HepG2 (cell line): Measurements from ENCODE around the gene KDM6B. TPM values are rescaled to one million over a fixed set of nuclear protein-coding genes. Genes with fewer than 3 reads are reported as not detected.
A peak's percentile ranks its signal among the peaks of the same experiment; 100 is the strongest.

Experiments used
- ASH2L ChIP-seq: fragments of 300-600, 200-600 bp; sonication (generic); IDR thresholded peaks from 2 replicates; pipeline ENCODE4 v1.7.0; 2017; ENCODE audit warnings: low read depth, mild to moderate bottlenecking, moderate library complexity, mixed read lengths, low read length; ENCODE audit not compliant: insufficient read length
- ATF4 ChIP-seq, 2 experiments: fragments of 450-650 bp in 1 of 2; sonication (generic) in 1 of 2; formaldehyde crosslinking; IDR thresholded peaks; 2 replicates each; pipeline versions ENCODE4 v1.5.0 to v1.8.0; 2020 to 2022; ENCODE audit warnings: mild to moderate bottlenecking in 1 of 2, missing genetic modification reagents in 1 of 2
- BCL6 ChIP-seq: IDR thresholded peaks from 2 replicates; pipeline ENCODE4 v1.6.1; 2016; ENCODE audit warnings: missing genetic modification reagents, missing compliant biosample characterization
- CENPX ChIP-seq: sonication (generic); formaldehyde crosslinking; IDR thresholded peaks from 2 replicates; pipeline ENCODE4 v1.9.0; 2021; ENCODE audit warnings: mild to moderate bottlenecking, missing genetic modification reagents, moderate library complexity
- CHD2 ChIP-seq: IDR thresholded peaks from 2 replicates; pipeline ENCODE4 v1.6.1; 2011; ENCODE audit warnings: low read depth, low read length, improper control_type of control experiment
- DR1 ChIP-seq: sonication (generic); formaldehyde crosslinking; IDR thresholded peaks from 2 replicates; pipeline ENCODE4 v1.8.0; 2021; ENCODE audit warnings: mild to moderate bottlenecking, missing genetic modification reagents, inconsistent platforms
- ELK4 ChIP-seq: sonication (generic); formaldehyde crosslinking; IDR thresholded peaks from 2 replicates; pipeline ENCODE4 v1.9.0; 2021; ENCODE audit warnings: missing genetic modification reagents, borderline replicate concordance
- FOXP1 ChIP-seq, 2 experiments: fragments of 450-650 bp in 1 of 2; IDR thresholded peaks; 2 replicates each; pipeline ENCODE4 v1.6.1; 2017 to 2018; ENCODE audit warnings: antibody characterized with exemption in 1 of 2
- GATAD2A ChIP-seq: IDR thresholded peaks from 2 replicates; pipeline ENCODE4 v1.6.1; 2016
- HCFC1 ChIP-seq: fragments of 150-350 bp; IDR thresholded peaks from 2 replicates; pipeline ENCODE4 v1.6.1; 2014; ENCODE audit warnings: low read depth, low read length
- HDAC1 ChIP-seq: sonication (generic); formaldehyde crosslinking; IDR thresholded peaks from 2 replicates; pipeline ENCODE4 v1.5.1; 2020; ENCODE audit warnings: mild to moderate bottlenecking, missing genetic modification reagents
- HOXD1 ChIP-seq: sonication (generic); formaldehyde crosslinking; IDR thresholded peaks from 2 replicates; pipeline ENCODE4 v1.5.0; 2020; ENCODE audit warnings: missing genetic modification reagents
- KLF6 ChIP-seq: IDR thresholded peaks from 2 replicates; pipeline ENCODE4 v1.8.0; 2016; ENCODE audit warnings: missing biosample characterization, missing genetic modification reagents
- LRRFIP1 ChIP-seq: sonication (generic); formaldehyde crosslinking; conservative IDR thresholded peaks from 2 replicates; pipeline ENCODE4 v1.4.0; 2020; ENCODE audit warnings: missing genetic modification reagents
- MAFK ChIP-seq, 2 experiments: IDR thresholded peaks in 1 of 2; conservative IDR thresholded peaks in 1 of 2; 2 replicates each; pipeline ENCODE4 v1.6.1; 2011; ENCODE audit warnings: improper control_type of control experiment in 2 of 2, low read length in 2 of 2
- MAX ChIP-seq: IDR thresholded peaks from 2 replicates; pipeline ENCODE4 v1.6.1; 2012; ENCODE audit warnings: inconsistent platforms
- NFIB ChIP-seq: sonication (generic); formaldehyde crosslinking; IDR thresholded peaks from 2 replicates; pipeline ENCODE4 v1.9.0; 2021; ENCODE audit warnings: missing genetic modification reagents, mild to moderate bottlenecking, borderline replicate concordance
- RBFOX2 ChIP-seq: fragments of 200-400 bp; formaldehyde crosslinking; IDR thresholded peaks from 2 replicates; pipeline ENCODE4 v1.6.1; 2017; ENCODE audit warnings: low read depth, mild to moderate bottlenecking, low read length
- RCOR2 ChIP-seq: IDR thresholded peaks from 2 replicates; pipeline ENCODE4 v1.6.1; 2016; ENCODE audit warnings: missing biosample characterization, missing genetic modification reagents
- RFXANK ChIP-seq: IDR thresholded peaks from 2 replicates; pipeline ENCODE4 v1.6.1; 2016
- SCMH1 ChIP-seq: sonication (generic); formaldehyde crosslinking; IDR thresholded peaks from 2 replicates; pipeline ENCODE4 v1.9.0; 2021; ENCODE audit warnings: missing genetic modification reagents, mild to moderate bottlenecking, borderline replicate concordance
- TAF1 ChIP-seq: sonication (generic); formaldehyde crosslinking; IDR thresholded peaks from 2 replicates; pipeline ENCODE4 v1.4.0; 2020; ENCODE audit warnings: missing genetic modification reagents
- TFE3 ChIP-seq: IDR thresholded peaks from 2 replicates; pipeline ENCODE4 v1.6.1; 2016
- U2AF1 ChIP-seq: fragments of 200-400 bp; formaldehyde crosslinking; optimal IDR thresholded peaks from 2 replicates; pipeline ENCODE3; 2017; ENCODE audit warnings: mild to moderate bottlenecking, low read depth, low read length
- ZNF30 ChIP-seq: sonication (generic); formaldehyde crosslinking; IDR thresholded peaks from 2 replicates; pipeline ENCODE4 v1.5.0; 2020; ENCODE audit warnings: mild to moderate bottlenecking, missing genetic modification reagents
- polyA plus RNA-seq, 8 experiments: library from polyadenylated mRNA; depleted of rRNA in 3 of 8; stranded (reverse) in 7 of 8; unstranded in 1 of 8; fragments of >200 nt; fragmentation: Illumina TruSeq in 4 of 8; extraction: Trizol in 4 of 8; gene quantifications; 2 replicates each; pipeline versions ENCODE4 v1.2.1 to v1.2.3, GENCODE V29; 2011 to 2016; ENCODE audit warnings: low read depth in 4 of 8, missing spikeins in 1 of 8, mixed read lengths in 1 of 8; ENCODE audit not compliant: insufficient read depth in 1 of 8
- total RNA-seq, 5 experiments: library from RNA; depleted of rRNA; stranded (reverse); fragments of >200 nt; fragmentation: Illumina TruSeq; extraction: Trizol; gene quantifications; 2 replicates each; pipeline ENCODE4 v1.2.3, GENCODE V29; 2016; ENCODE audit warnings: low read depth in 1 of 5

The KDM6B gene
- total and polyA plus RNA-seq, 2 of the 13 experiments (the other 11 are each of a cell fraction or from before 2014, with no cell fraction given), result 1.3 to 2.1 TPM

- TF ChIP-seq TAF1 (CRISPR knock-in tag), result peak; percentile 59
- no peak for TF ChIP-seq ELK4 (CRISPR knock-in tag)
- TF ChIP-seq CENPX (CRISPR knock-in tag), result no peak
- TF ChIP-seq HCFC1, result peak; percentile 88
- TF ChIP-seq KLF6 (CRISPR knock-in tag), result peak; percentile 56; the same call in 1 of the 2 replicates
- TF ChIP-seq BCL6, result peak; percentile 37; the same call in 1 of the 2 replicates
- no peak; the same call in 1 of the 2 replicates for TF ChIP-seq HOXD1 (CRISPR knock-in tag)
- no peak for TF ChIP-seq ATF4 (CRISPR knock-in tag; IDR thresholded peaks at IDR 0.05)
- no peak for TF ChIP-seq ASH2L
- peak; percentile 74 for TF ChIP-seq MAX
- TF ChIP-seq MAFK (conservative IDR thresholded peaks at IDR 0.05 in 1 of 2, IDR thresholded peaks at IDR 0.05 in 1 of 2; ENCODE audit: low read length in 2 of 2), result no peak
- TF ChIP-seq LRRFIP1 (CRISPR knock-in tag), result no peak
- TF ChIP-seq RBFOX2, result peak; percentile 84
- TF ChIP-seq RFXANK (CRISPR knock-in tag), result 0 out of 2 replicates have a peak, but pooled peaks have one; percentile 7
- 0 out of 2 replicates have a peak, but pooled peaks have one; percentile 47 for TF ChIP-seq TFE3 (CRISPR knock-in tag)
- no peak for TF ChIP-seq DR1 (CRISPR knock-in tag)
- no peak for TF ChIP-seq SCMH1
- TF ChIP-seq FOXP1 (IDR thresholded peaks at IDR 0.05), result no peak
- no peak for TF ChIP-seq FOXP1 (CRISPR knock-in tag; IDR thresholded peaks at IDR 0.05)
- TF ChIP-seq NFIB, result no peak
- TF ChIP-seq RCOR2 (CRISPR knock-in tag), result no peak
- peak; percentile 97 for TF ChIP-seq CHD2
- peak; percentile 53; the same call in 1 of the 2 replicates for TF ChIP-seq HDAC1 (CRISPR knock-in tag)
- TF ChIP-seq U2AF1, result no peak
- no peak for TF ChIP-seq ZNF30 (CRISPR knock-in tag)
- TF ChIP-seq GATAD2A (CRISPR knock-in tag), result 0 out of 2 replicates have a peak, but pooled peaks have one; percentile 13
These were observed 23.0 kb downstream of the KDM6B start, which contains the start of gene NAA38 (continued) for GRCh38 chr17:7856811-7857712.
